Stimulated activated CD4-positive, alpha-beta T cell treated with anti-CD3 and anti-CD28 coated beads, Interleukin-4, amount 100 ng/mL, for 1 hour (primary cell): Measurements from ENCODE around the gene DIP2C.
"Not testable (repeated sequence)": the region's sequence is repeated elsewhere in the genome, so short reads cannot be mapped to it uniquely, and the experiment has no call there.

ENCODE experiments used
- DNase-seq: peaks from one replicate; pipeline ENCODE4 v3.0.0-alpha.2; 2020

Gene DIP2C

DNA sequence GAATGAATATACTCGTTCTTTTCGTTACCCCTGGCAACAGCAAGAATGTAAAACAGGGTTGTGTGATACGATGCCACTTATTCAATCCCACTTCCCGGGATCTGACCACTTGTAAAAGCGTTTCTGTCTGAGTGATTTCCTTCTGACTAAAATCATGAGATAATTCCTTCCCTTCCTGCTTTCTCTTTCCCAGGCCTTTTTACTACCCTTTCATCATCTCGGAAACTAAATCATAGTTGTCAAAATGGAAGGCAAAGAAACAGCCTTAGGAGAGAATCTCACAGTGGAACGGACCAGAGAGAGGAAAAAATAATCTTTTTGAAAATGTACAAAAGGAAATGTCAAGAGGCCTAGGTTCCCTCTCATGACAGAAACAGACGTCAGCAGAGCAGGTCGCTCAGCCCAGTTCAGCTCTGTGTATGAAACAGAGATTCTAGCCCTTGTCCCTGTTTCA, 29.8 kb downstream of the DIP2C start:
- DNase-seq: no peak

DNA sequence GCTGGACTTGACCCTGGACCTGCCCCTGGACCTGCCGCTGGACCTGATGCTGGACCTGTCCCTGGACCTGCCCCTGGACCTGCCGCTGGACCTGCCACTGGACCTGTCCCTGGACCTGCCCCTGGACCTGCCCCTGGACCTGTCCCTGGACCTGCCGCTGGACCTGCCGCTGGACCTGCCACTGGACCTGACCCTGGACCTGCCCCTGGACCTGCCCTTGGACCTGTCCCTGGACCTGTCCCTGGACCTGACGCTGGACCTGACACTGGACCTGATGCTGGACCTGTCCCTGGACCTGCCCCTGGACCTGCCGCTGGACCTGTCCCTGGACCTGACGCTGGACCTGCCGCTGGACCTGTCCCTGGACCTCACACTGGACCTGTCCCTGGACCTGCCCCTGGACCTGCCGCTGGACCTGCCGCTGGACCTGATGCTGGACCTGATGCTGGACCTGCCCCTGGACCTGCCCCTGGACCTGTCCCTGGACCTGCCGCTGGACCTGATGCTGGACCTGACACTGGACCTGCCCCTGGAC, 31.6 kb downstream of the DIP2C start:
- DNase-seq: not testable (repeated sequence)

DNA sequence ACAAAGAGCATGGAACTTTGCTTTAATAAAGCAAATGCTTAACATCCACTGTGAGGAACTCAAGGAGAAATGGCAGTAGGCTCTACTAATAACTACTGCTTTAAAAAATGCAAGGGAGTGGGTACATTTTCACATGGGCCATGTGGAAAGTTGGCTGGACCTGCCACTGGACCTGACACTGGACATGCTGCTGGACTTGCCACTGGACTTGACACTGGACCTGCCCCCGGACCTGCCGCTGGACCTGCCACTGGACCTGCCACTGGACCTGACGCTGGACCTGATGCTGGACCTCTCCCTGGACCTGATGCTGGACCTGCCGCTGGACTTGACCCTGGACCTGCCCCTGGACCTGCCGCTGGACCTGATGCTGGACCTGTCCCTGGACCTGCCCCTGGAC, 32.6 kb downstream of the DIP2C start:
- DNase-seq: no peak

DNA sequence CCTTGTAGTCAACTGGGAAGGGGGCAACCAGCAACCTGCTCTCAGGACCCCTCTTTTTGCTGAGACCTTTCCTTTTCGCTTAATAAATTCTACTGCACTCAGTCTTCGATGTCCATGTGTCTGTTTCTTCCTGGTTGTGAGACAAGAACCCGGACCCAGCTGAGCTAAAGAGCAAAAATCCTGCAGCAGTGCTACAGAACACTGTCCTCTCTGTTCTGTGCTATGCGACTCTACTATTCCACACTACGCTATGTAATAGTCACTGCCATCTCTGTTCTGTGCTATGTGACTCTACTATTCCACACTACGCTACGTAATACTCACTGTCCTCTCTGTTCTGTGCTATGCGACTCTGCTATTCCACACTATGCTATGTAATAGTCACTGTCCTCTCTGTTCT, 34.3 kb downstream of the DIP2C start:
- DNase-seq: no peak

DNA sequence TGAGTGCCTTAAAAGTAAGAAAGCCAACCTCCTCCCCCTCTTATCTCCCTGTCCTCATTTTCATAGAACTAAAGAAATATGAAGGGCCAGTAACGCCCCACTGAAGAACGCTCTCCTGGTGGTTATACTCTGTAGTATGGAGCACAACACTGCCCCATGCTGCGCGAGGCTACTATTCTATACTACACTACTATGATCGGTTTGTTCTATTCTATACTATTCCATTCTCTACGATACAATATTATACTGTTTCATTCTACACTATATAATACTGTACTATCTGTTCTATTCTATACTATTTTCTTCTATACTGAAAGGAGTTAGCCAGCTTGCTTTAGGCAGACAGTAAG, 34.8 kb downstream of the DIP2C start:
- DNase-seq: no peak

DNA sequence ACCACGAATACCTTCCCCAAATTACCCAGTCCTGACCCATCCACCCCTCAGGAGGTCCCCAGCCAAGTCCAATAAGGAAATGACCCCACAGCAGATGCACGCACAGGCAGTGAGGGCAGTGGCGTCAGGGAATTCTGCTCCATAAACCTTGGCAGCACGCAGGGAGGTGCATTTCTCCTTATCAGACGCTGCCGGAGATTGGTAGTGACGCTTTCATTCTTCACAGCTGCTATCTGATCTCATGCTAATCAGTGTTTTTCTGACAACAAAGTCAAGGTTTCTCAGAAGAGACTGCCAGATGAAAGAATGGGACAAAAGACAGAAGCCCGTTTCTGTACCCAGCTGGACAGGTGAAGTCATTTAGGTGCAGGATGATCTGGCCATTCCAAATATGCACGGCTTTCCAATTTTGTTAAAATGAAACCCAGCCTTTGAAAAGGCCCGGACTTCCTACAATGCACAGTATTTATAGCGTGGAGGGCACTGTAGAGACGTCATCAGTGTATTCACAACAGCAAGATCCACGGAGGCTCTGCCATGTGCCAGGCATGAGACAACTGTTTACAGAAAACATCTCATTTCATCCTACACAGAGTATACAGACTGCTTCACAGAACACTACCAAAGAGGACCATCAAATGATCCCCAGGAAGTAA, 35.3 kb downstream of the DIP2C start:
- no peak for DNase-seq

DNA sequence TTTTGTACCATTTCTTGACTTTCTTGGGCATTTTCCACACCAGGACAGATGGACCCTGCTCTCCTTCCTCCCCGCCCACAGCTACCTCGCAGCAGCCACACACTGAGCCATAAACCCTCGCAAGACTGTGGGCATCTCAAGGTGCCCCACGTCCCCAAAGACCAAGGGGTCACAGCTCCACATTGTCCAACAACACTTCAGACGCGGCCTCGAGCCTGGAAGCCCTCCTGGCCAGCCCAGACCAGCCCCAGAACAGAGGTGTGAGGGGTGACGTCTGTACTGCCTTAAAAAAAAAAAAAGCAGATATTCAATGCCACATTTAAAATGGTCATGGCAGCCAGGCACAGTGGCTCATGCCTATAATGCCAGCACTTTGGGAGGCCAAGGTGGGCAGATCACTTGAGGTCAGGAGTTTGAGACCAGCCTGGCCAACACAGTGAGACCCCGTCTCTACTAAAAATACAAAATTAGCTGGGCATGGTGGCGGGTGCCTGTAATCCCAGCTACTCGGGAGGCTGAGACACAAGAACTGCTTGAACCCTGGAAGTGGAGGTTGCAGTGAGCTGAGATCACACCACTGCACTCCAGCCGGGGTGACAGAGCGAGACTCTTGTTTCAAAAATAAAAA, 36.5 kb downstream of the DIP2C start:
- DNase-seq: not testable (repeated sequence)

DNA sequence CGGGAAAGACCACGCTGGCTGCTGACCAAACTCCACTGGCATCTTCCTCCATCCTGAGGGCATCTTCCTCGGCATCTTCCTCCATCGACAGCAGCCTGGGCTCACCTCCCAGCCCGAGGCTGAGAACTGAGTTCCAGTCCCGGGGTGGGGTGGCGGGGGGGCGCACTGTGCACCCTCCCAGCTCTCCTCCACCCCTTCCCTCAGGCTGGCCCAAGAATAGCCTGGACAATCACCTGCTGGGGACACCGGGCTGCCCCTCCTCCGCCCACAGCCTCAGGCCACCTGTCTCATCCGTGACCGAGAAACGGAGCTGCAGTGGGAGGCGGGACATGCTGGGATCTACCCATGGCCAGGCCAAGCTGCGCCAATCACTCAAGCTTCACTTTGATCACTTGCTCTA, 37.2 kb downstream of the DIP2C start:
- DNase-seq: no peak

DNA sequence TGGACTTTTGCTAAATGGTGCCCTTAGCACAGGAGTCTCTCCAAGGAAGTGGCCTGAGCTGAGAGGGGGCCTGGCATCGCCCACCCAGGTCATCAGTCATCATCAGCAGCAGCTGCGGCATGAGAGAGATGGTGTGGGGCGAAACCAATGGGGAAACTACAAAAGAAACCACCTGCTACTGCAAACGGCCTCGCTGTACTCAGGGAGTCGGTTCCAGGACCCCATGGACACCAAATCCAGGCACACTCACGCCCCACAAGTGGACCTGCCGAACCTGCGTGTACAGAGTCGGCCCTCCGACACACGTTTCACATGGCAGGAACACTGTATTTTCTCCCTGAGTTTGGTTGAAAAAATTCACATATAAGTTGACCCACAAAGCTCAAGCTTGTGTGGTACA, 37.8 kb downstream of the DIP2C start:
- no peak for DNase-seq

DNA sequence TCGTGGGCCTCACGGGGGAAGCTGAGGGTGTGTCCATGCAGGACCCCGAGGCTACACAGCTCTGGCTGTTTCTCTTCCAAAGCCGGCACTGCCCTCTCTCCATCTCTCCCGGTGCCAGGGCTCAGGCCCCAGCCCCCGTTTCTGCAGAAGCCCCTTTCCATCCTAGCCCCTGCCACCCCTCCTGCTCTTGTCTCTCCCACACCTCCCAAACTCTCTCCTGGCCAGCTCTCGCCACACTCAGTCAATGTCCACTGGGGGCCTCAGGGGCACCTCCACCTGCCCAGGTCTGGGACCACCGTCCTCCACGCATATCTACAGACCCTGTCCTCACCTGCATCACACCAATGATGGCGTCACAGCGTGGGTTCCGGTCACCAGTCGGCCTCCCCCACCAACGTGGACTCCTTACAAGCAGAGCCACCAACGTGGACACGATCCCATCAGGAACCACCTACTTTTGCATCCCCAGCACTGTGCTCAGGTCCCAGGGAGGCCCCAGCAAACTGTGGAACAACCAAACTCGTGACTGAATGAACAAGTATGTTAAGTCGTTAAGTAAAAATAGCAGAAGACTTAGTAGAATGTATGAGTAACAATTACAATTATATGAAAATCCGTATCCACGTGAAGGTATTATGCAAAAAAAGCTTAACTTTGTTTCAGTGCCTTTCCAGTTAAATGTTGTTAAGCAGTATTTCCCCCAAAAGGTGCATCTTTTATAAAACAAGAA, 38.4 kb downstream of the DIP2C start:
- no peak for DNase-seq

DNA sequence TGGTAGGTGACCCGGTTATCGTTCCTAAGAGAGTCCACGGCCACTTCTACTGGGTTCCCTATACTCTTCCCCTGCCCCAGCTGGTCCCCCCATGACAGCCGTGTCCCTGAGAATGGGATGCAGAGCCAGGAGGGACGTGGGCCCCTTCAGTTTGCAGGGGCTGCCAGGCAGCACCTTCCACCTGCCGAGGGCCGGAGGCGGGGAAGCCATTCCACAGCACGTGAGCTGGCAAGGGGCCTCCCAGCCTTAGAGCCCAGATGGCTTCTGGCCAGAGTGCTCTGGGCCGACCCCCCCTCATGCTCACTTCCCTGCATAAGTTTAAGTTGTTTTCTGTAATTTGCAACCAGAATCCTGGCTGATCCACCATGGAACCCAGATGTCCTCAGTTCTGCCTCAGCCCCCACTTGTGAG, 39.0 kb downstream of the DIP2C start:
- no peak for DNase-seq

DNA sequence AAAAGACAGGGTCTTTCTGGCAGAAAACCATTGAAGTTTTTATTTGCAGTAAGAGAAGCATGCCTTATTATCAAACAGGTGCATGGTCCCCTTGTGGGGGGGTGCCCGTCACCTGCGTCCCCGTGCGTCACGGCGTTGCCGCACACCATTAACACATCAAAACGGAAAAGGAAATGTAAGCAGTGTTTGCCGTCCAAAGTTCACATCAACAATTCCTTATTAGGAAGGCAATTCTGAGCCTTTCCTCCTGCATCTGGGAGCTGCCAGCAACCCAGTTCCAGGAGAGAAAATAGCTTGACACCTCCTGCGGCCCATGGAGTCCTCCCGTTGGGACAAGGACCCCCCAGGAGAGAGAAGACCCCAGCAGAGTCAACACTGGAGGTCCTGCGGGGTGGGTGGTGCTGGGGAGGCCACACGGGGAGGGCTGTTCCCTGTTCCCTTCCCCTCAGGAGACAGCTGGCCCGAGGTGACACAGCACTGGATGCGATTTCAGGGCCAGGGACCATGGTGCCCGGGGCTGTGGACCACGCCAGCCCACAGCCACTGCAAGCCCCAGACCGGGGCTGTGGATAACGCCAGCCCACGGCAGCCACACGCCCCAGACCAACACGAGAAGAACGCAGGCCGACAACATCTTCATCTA, 39.5 kb downstream of the DIP2C start:
- no peak for DNase-seq

DNA sequence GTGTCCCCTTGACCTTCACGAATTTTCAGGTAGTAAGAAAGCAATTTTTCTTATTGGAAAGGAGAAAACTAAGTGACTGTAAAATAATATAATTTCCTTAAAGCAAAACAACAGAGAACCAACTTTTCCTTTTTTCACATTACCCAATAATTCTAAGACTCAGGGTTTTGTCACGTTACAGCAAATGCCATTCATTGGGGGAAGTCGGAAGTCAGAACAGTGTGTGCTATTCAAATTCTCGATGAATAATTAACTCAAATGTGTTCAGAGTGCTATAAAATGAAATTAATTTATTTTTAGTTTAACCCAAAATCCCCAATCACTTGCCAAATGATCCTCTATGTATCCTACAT, 40.0 kb downstream of the DIP2C start:
- no peak for DNase-seq

DNA sequence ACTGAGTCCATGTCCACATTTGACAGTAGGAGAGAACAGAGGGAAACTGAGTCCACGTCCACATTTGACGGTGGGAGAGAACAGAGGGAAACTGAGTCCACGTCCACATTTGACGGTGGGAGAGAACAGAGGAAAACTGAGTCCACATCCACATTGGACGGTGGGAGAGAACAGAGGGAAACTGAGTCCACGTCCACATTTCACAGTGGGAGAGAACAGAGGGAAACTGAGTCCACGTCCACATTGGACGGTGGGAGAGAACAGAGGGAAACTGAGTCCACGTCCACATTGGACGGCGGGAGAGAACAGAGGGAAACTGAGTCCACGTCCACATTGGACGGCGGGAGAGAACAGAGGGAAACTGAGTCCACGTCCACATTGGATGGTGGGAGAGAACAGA, 42.4 kb downstream of the DIP2C start:
- not testable (repeated sequence) for DNase-seq

DNA sequence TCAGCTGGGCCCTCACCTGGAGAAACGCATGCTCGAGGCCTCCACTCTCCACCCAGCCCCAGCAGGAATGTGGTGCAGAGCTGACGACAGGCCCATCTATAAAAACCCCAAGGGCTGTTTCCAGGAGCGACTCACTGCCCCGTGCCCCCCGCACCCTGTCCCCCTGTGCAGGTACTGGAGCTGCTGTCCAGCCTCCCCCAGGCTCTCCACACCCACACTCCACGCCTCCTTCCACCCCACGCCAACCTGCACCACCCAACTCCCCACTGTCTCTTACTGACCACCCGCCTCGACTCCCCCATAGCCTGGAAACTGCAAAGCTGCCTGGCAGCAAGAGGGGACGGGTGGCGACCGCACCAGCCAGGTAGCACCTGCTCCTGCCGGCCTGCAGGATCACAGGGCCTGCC, 43.3 kb downstream of the DIP2C start:
- DNase-seq: no peak

DNA sequence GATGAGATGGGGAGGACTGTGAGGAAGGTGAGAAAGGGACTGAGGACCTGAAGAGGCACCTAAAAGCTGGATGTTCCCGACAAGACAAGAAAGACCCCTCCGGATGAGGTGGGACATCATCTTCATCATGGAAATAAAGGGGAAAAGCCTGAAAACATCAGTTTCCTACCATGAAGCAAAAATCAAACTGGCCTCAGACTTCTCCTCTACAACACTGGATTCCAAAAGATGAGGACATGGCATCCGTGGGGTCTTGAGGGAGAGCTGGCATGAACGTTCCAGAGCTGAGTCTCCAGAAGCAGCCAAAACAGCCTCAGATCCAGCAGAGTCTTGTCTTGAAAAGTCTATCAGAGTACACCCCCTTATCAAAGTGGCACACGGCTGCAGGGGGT, 44.5 kb downstream of the DIP2C start:
- DNase-seq: no peak

DNA sequence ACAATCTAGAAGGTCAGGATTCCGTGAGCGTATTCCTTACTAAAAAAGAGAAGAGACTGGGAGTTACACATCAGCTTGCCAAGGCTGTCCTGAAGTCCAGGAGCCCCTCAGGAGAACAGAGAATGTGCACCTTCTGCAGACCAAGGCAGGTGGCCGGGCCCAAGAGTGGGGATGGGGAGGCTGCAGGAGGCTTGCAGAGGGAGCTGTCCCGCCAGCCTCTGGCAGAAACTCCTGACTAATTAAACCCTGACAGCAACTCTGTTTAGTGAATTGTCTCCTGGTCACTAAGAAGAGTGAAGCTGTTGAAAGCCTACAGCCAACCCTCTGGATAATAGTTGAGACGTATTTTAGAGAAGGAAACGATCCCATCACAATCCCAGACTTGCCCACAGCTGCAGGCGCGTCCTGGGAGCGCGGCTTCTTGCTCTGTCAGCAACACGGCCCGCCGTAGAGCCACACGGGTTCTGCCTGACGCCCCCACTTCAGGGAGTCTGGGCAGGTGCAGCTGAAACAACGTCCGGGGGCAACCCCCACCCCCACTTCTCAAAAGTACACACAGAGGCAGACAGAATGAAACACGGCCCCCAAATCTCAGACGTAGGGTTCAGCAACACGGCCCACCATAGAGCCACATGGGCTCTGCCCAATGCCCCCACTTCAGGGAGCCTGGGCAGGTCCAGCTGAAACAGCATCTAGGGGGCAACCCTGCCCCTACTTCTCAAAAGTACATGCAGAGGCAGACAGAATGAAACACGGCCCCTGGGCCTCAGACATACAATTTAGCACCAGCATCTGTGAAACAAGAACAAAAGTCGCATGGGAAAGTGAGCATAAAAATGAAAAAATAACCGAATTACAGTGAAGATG, 45.2 kb downstream of the DIP2C start:
- DNase-seq: no peak

DNA sequence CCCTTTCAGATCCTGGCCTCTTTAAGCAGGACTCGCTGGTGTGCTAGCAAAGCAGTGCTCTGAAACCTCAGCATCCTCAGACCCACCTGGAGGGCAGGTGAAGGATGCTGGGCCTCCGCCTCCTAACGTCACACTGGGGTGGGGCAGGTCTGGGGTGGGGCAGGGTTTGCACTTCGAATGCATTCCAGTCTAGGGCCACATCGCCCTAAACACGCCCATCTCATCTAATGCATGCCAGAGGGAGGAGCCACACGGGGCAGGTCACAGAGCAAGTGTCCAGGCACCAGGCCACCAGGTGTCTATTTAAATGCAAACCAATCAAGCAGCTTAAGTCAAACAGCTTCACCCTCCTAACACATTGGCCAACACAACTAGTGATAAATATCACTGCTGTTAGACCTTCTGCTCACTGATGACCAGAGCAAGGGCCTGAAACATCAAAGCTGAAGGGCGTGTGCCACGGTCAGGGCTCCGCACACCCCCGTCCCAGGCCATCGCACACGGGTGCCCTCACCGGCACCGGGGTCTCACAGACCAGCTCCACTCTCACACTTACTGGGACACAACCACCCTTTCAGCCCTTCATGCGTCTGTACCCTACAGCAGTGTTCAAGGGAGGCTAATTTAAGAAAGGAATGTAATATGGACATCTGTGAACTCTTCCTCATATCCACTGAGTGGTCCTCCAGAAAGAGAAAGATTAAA, 47.1 kb downstream of the DIP2C start:
- DNase-seq: no peak

DNA sequence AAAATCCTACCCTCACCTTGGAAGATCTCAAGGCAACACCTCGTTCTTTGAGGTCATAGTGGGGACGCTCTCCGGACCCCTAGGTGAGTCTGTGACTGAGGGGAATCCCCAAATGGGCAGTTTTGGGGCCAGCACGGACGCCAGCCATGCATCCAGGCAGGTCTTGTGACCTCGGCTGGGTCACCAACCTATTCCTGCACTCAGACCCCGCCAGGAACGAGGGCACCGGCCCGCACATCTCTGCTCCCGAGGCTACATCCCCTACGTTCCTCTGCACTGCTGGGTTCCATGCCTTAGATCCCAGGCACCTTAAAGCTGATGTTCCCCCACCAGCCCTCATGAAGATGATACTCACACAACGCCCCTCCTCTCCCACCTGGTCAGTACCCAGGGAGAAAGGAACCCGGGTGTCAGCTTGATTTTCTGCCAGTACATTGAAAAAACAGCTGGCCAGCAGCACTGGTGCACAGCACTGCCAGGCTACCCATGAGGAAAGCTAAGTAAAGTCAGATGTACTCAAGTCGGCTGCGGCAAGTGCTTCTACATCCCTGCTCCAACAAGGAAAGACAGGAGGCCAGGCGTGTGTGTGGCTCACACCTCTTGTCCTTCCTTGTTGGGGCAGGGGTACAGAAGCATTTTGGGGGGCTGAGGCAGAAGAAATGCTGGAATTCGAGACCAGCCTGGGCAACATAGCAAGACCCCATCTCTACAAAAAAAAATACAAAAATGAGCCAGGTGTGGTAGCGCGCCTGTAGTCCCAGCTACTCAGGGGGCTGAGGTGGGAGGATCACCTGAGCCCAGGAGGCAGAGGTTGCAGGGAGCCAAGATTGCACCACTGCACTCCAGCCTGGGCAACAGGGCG, 48.1 kb downstream of the DIP2C start:
- DNase-seq: no peak

DNA sequence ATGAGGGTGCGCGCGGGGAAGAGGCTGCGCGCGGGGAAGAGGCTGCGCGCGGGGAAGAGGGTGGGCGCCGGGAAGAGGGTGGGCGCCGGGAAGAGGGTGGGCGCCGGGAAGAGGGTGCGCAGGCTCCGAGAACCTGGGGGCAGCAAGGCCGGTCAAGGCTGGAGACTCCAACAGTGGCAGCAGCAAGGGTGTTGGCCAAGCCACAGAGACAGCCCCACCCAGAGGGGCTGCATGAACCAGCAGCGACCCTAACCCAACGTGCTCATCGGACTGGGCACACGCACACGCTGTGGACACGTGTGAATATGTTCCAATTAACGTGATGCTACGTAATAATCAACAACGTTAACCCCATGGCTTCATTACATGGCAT, 48.8 kb downstream of the DIP2C start:
- DNase-seq: no peak
